HCT116 (cell line): ENCODE results near the gene SYNDIG1. TPM values are rescaled to one million over a fixed set of nuclear protein-coding genes. Genes with fewer than 3 reads are reported as not detected.

Experiments
- ATAC-seq: fragments of 200-7000 bp; cut with Tn5 transposase; 2 replicates; pipeline ENCODE4 v1.9.1; 2020; ENCODE audit warnings: mild to moderate bottlenecking, moderate library complexity
- BruUV-seq: library from RNA; stranded (reverse); fragments of 400-500 nt; replicated peaks from 2 replicates; lab custom pipeline; 2021; lab: Mats Ljungman, UMichigan
- CTCF ChIA-PET: fragments of 300-600 bp; sonication (Branson Sonifier 250); formaldehyde crosslinking; loops from one replicate; lab custom pipeline; 2021; ENCODE audit warnings: antibody characterized with exemption; lab: Charles Lee
- POLR2A ChIA-PET: fragments of 300-600, 350-600 bp; sonication (Branson Sonifier 250); formaldehyde crosslinking; loops from one replicate; lab custom pipeline; 2021; ENCODE audit warnings: antibody characterized with exemption; lab: Charles Lee
- RAD21 ChIA-PET, 2 experiments: fragments of 300-600 bp; sonication (Branson Sonifier 250); formaldehyde crosslinking; loops; one replicate each; lab custom pipeline; 2023; ENCODE audit warnings: low total read pairs in 2 of 2; ENCODE audit not compliant: uncharacterized antibody in 2 of 2, unreplicated experiment in 2 of 2, low non-redundant PET in 1 of 2; lab: Charles Lee
- DNase-seq: peaks from one replicate; pipeline ENCODE4 v3.0.0-alpha.2; 2010; ENCODE audit warnings: low read depth, low spot score
- H2AFZ ChIP-seq: fragments of 200-600 bp; shearing (Covaris generic), sonication (generic); 2 replicates; pipeline ENCODE4 v1.6.1; 2017; ENCODE audit warnings: low read depth, mixed run types, mixed read lengths, antibody characterized with exemption, low read length; ENCODE audit not compliant: poor library complexity, severe bottlenecking
- H3K27ac ChIP-seq: 2 replicates; pipeline ENCODE4 v1.5.1; 2012; ENCODE audit warnings: low read depth, low read length
- H3K27me3 ChIP-seq: fragments of 200-600 bp; sonication (generic); 2 replicates; pipeline ENCODE4 v1.6.1; 2016; ENCODE audit warnings: mixed run types, low read length, mixed read lengths; ENCODE audit not compliant: insufficient read depth
- H3K36me3 ChIP-seq, 2 experiments: fragments of 200-500 bp in 1 of 2; fragments of 200-600 bp in 1 of 2; sonication (Bioruptor generic) in 1 of 2; sonication (generic) in 1 of 2; 2 replicates each; pipeline versions ENCODE4 v1.5.1 to v1.6.1; 2014 to 2016; ENCODE audit warnings: low read length in 2 of 2, inconsistent platforms in 1 of 2, mixed read lengths in 1 of 2, mixed run types in 1 of 2; ENCODE audit not compliant: insufficient read depth in 2 of 2, control insufficient read depth in 1 of 2
- H3K4me1 ChIP-seq, 2 experiments: fragments of 200-600 bp in 1 of 2; sonication (generic) in 1 of 2; 2 replicates each; pipeline versions ENCODE4 v1.5.1 to v1.6.1; 2012 to 2017; ENCODE audit warnings: low read length in 2 of 2, inconsistent platforms in 1 of 2, mild to moderate bottlenecking in 1 of 2, mixed read lengths in 1 of 2, mixed run types in 1 of 2, moderate library complexity in 1 of 2; ENCODE audit not compliant: insufficient read depth in 2 of 2, control insufficient read depth in 1 of 2
- H3K4me2 ChIP-seq: fragments of 200-600 bp; sonication (generic); 2 replicates; pipeline ENCODE4 v1.6.1; 2017; ENCODE audit warnings: mixed run types, low read length, mixed read lengths
- H3K4me3 ChIP-seq, 2 experiments: fragments of 200-600 bp in 1 of 2; sonication (generic) in 1 of 2; replicated peaks in 1 of 2; 2 replicates each; pipeline ENCODE4 v1.5.1; 2011 to 2016; ENCODE audit warnings: low read length in 2 of 2, control low read depth in 1 of 2, low read depth in 1 of 2, mild to moderate bottlenecking in 1 of 2, mixed read lengths in 1 of 2, mixed run types in 1 of 2
- H3K79me2 ChIP-seq: fragments of 200-600 bp; sonication (generic); 2 replicates; pipeline ENCODE4 v1.6.1; 2017; ENCODE audit warnings: mild to moderate bottlenecking, mixed run types, low read length, moderate library complexity, mixed read lengths; ENCODE audit not compliant: insufficient read depth
- H3K9ac ChIP-seq: fragments of 200-600 bp; sonication (generic); 2 replicates; pipeline ENCODE4 v1.6.1; 2016; ENCODE audit warnings: low read length, mixed read lengths
- H3K9me2 ChIP-seq: fragments of 200-600 bp; sonication (generic), shearing (Covaris generic); 2 replicates; pipeline ENCODE4 v1.6.1; 2017; ENCODE audit warnings: mixed run types, mild to moderate bottlenecking, moderate library complexity; ENCODE audit not compliant: insufficient read depth
- H3K9me3 ChIP-seq, 2 experiments: fragments of 200-500 bp in 1 of 2; fragments of 200-600 bp in 1 of 2; sonication (Bioruptor generic) in 1 of 2; sonication (generic) in 1 of 2; 2 replicates each; pipeline ENCODE4 v1.6.1; 2014 to 2017; ENCODE audit warnings: low read length in 2 of 2, mixed read lengths in 2 of 2, inconsistent platforms in 1 of 2, low read depth in 1 of 2, mild to moderate bottlenecking in 1 of 2, mixed run types in 1 of 2, moderate library complexity in 1 of 2; ENCODE audit not compliant: control insufficient read depth in 1 of 2, insufficient read depth in 1 of 2
- H4K20me1 ChIP-seq: fragments of 200-600 bp; sonication (generic), shearing (Covaris generic); 2 replicates; pipeline ENCODE4 v1.6.1; 2017; ENCODE audit warnings: mixed run types, mild to moderate bottlenecking, moderate library complexity; ENCODE audit not compliant: insufficient read depth
- EGR1 ChIP-seq: IDR thresholded peaks from 2 replicates; pipeline ENCODE4 v1.6.1; 2012; ENCODE audit warnings: low read depth
- ELF1 ChIP-seq: IDR thresholded peaks from 2 replicates; pipeline ENCODE4 v1.6.1; 2012; ENCODE audit warnings: low read depth, borderline replicate concordance
- FOSL1 ChIP-seq: IDR thresholded peaks from 2 replicates; pipeline ENCODE4 v1.6.1; 2012; ENCODE audit warnings: low read depth
- POLR2A ChIP-seq: IDR thresholded peaks from 2 replicates; pipeline ENCODE4 v1.7.0; 2011; ENCODE audit warnings: borderline replicate concordance; ENCODE audit not compliant: insufficient read depth, insufficient read length; ENCODE audit errors: extremely low read depth
- POLR2AphosphoS5 ChIP-seq: IDR thresholded peaks from 2 replicates; pipeline ENCODE4 v1.6.1; 2011; ENCODE audit warnings: mild to moderate bottlenecking, low read depth, low read length, moderate library complexity
- SIN3A ChIP-seq: IDR thresholded peaks from 2 replicates; pipeline ENCODE4 v1.6.1; 2012; ENCODE audit warnings: low read depth
- YY1 ChIP-seq: IDR thresholded peaks from 2 replicates; pipeline ENCODE4 v1.6.1; 2011; ENCODE audit warnings: low read length, low read depth, moderate library complexity, mild to moderate bottlenecking; ENCODE audit not compliant: insufficient replicate concordance; ENCODE audit errors: extremely low read depth
- ZNF274 ChIP-seq: fragments of 200-500 bp; sonication (Bioruptor generic); IDR thresholded peaks from 2 replicates; pipeline ENCODE4 v1.6.1; 2014; ENCODE audit warnings: mild to moderate bottlenecking, low read depth, low read length, inconsistent platforms
- intact Hi-C: fragments of 100-400 bp; cut with micrococcal nuclease; formaldehyde crosslinking; loops from 2 replicates; pipeline ENCODE4 v1.10.0; 2022
- total RNA-seq: library from RNA; stranded (reverse); gene quantifications from one replicate; pipeline ENCODE4 v1.2.1, GENCODE V29; 2021; ENCODE audit not compliant: unreplicated experiment
- TF ChIP-seq, protein P1 (sequence below), 3 experiments: fragments of 200-600 bp in 1 of 3; sonication (generic) in 1 of 3; IDR thresholded peaks in 2 of 3; conservative IDR thresholded peaks in 1 of 3; 2 replicates each; pipeline ENCODE4 v1.5.1; 2012 to 2017; ENCODE audit warnings: low read depth in 2 of 3, low read length in 2 of 3, antibody characterized with exemption in 1 of 3, borderline replicate concordance in 1 of 3, control low read depth in 1 of 3, mild to moderate bottlenecking in 1 of 3, mixed read lengths in 1 of 3, mixed run types in 1 of 3, moderate library complexity in 1 of 3; ENCODE audit not compliant: insufficient read depth in 1 of 3
- TF ChIP-seq, protein P2 (sequence below): IDR thresholded peaks from 2 replicates; pipeline ENCODE4 v1.6.1; 2011; ENCODE audit warnings: mild to moderate bottlenecking, low read length, moderate library complexity; ENCODE audit not compliant: insufficient replicate concordance; ENCODE audit errors: extremely low read depth

SYNDIG1 gene
- total RNA-seq, 1 experiment from 2014 or later = not detected

DNA sequence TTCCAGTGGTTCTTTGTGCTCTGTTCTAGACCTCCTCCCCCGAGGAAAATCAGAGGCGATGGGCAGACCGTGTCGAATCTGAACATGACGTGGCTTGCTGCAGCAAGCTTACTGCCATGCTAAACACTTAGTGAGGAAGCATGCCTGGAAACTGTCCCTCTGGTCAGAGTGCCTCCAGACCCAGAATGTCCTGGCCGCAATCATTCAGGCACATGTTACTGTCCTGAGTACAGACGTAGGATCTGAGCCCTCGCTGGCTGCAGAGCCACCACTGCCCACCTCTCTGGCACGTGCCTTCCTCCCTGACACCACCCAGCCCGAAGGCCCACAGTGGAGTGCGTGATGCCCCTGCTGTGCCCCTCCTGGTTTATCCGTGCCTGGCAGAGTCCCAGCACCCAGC, 163.6 kb downstream of the SYNDIG1 start:
- H3K4me2 ChIP-seq = no peak overlapping the region
- POLR2A ChIA-PET = no interaction called here
- H2AFZ ChIP-seq = no peak overlapping the region
- RAD21 ChIA-PET = interaction anchor here in 1 of 2 experiments (0.7 kb wide), 1 partner anchor 8 kb away, joined by 6 read pairs; no protein-coding TSS in a partner anchor
- H3K27ac ChIP-seq = no peak overlapping the region
- no peak for ATAC-seq
- H3K9me3 ChIP-seq = no peaks in the 10 kb centered on the region
- no peak overlapping the region for H3K4me3 ChIP-seq
- H3K4me1 ChIP-seq = peaks cover 7 to 13% of the 10 kb centered on the region in 2 experiments
- TF ChIP-seq POLR2AphosphoS5 (no peak), ELF1 (no peak), SIN3A (no peak), POLR2A (no peak), EGR1 (no peak), ZNF274 (no peak), FOSL1 (no peak), YY1 (no peak)
- TF ChIP-seq, protein P1, sequence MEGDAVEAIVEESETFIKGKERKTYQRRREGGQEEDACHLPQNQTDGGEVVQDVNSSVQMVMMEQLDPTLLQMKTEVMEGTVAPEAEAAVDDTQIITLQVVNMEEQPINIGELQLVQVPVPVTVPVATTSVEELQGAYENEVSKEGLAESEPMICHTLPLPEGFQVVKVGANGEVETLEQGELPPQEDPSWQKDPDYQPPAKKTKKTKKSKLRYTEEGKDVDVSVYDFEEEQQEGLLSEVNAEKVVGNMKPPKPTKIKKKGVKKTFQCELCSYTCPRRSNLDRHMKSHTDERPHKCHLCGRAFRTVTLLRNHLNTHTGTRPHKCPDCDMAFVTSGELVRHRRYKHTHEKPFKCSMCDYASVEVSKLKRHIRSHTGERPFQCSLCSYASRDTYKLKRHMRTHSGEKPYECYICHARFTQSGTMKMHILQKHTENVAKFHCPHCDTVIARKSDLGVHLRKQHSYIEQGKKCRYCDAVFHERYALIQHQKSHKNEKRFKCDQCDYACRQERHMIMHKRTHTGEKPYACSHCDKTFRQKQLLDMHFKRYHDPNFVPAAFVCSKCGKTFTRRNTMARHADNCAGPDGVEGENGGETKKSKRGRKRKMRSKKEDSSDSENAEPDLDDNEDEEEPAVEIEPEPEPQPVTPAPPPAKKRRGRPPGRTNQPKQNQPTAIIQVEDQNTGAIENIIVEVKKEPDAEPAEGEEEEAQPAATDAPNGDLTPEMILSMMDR (IDR thresholded peaks at IDR 0.05 in 2 of 3, conservative IDR thresholded peaks at IDR 0.05 in 1 of 3; ENCODE audit: borderline replicate concordance in 1 of 3, insufficient read depth in 1 of 3, low read depth in 2 of 3, low read length in 2 of 3) = no peak
- TF ChIP-seq, protein P2, sequence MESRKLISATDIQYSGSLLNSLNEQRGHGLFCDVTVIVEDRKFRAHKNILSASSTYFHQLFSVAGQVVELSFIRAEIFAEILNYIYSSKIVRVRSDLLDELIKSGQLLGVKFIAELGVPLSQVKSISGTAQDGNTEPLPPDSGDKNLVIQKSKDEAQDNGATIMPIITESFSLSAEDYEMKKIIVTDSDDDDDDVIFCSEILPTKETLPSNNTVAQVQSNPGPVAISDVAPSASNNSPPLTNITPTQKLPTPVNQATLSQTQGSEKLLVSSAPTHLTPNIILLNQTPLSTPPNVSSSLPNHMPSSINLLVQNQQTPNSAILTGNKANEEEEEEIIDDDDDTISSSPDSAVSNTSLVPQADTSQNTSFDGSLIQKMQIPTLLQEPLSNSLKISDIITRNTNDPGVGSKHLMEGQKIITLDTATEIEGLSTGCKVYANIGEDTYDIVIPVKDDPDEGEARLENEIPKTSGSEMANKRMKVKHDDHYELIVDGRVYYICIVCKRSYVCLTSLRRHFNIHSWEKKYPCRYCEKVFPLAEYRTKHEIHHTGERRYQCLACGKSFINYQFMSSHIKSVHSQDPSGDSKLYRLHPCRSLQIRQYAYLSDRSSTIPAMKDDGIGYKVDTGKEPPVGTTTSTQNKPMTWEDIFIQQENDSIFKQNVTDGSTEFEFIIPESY = no peak
- CTCF ChIA-PET = no interaction called here
- no peaks in the 10 kb centered on the region for H3K9me2 ChIP-seq
- H4K20me1 ChIP-seq = no peaks in the 10 kb centered on the region
- intact Hi-C loops = no loop called here
- H3K9ac ChIP-seq = no peak overlapping the region
- peaks cover 7% of the 10 kb centered on the region; the same call in 1 of the 2 replicates for H3K27me3 ChIP-seq
- no peak for DNase-seq
- no peaks in the 10 kb centered on the region for H3K79me2 ChIP-seq
- H3K36me3 ChIP-seq = no peaks in the 10 kb centered on the region
- no TSS peak for BruUV-seq
